ENCODE data around the gene LARGE2. TPM values are rescaled to one million over a fixed set of nuclear protein-coding genes. Genes with fewer than 3 reads are reported as not detected.

The LARGE2 gene
- total RNA-seq, 1 experiment from 2014 or later = 67.6 TPM

DNA sequence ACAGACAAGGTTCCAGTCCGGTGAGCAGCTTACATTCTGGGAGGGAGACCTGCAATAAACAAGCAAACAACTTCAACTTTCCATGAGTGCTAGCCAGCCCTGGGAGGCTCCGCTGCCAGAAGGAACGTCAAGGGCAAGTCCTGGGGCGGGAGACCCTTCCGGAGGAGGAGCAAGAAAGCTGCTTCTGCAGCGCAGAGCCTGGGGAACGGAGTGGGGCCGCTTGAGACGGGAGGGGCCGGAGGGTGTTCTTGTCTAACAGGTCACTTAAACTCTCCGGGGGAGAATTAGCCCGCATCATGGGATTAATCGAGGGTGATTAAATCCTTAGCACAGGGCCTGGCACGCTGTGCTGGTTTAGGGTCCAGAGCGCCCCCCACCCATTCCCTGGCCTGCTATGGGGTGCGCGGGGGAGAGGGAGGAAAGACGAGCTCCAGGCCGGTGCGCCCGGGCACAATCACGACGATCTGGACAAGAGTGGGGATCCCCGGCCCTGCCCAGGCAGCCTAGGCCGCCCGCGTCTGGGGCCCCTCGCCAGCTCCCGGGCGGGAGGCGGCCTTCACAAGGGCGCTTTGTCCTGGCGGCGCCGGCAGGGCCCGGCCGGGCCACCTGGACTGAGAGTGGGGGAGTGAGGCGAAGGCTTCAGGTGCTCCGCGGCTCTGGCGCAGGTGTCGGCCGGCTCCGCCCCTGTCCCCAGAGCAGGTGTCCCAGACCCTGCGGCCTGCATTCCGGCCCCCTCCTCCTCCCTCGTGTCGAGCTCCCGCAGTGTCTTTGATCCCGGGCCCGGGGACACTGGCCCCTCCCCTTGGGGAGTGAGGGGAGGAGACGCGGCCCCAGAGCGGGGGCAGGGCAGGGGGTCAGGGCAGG, 663 bp upstream of the LARGE2 start:
- ChIA-PET CTCF (no interaction called here), RAD21 (ENCODE audit: low non-redundant PET in 1 of 2, low total read pairs in 2 of 2, uncharacterized antibody in 2 of 2, unreplicated experiment in 2 of 2) (interaction anchor here in 1 of 2 experiments (0.6 kb wide), 1 partner anchor 43 kb away, joined by 3 read pairs; no protein-coding TSS in a partner anchor), POLR2A (no interaction called here)
- no TSS peak for BruUV-seq (replicated peaks)
- intact Hi-C loops (cut with micrococcal nuclease) = no loop called here
- H3K9me3 ChIP-seq (ENCODE audit: control insufficient read depth in 1 of 2, insufficient read depth in 1 of 2, low read depth in 1 of 2, low read length in 2 of 2) = no peaks in the 10 kb centered on the region
- peak overlapping the region; percentile 84 for H3K9ac ChIP-seq (ENCODE audit: low read length)
- peaks cover 17 to 30% of the 10 kb centered on the region in 2 experiments for H3K4me1 ChIP-seq (ENCODE audit: control insufficient read depth in 1 of 2, insufficient read depth in 2 of 2, low read length in 2 of 2)
- peak overlapping the region; percentile 66 to 91 for H3K4me3 ChIP-seq (replicated peaks in 1 of 2; ENCODE audit: low read depth in 1 of 2, low read length in 2 of 2)
- no peaks in the 10 kb centered on the region for H3K9me2 ChIP-seq (ENCODE audit: insufficient read depth)
- H3K79me2 ChIP-seq (ENCODE audit: insufficient read depth, low read length) = peaks cover 22% of the 10 kb centered on the region
- TF ChIP-seq, protein P1, sequence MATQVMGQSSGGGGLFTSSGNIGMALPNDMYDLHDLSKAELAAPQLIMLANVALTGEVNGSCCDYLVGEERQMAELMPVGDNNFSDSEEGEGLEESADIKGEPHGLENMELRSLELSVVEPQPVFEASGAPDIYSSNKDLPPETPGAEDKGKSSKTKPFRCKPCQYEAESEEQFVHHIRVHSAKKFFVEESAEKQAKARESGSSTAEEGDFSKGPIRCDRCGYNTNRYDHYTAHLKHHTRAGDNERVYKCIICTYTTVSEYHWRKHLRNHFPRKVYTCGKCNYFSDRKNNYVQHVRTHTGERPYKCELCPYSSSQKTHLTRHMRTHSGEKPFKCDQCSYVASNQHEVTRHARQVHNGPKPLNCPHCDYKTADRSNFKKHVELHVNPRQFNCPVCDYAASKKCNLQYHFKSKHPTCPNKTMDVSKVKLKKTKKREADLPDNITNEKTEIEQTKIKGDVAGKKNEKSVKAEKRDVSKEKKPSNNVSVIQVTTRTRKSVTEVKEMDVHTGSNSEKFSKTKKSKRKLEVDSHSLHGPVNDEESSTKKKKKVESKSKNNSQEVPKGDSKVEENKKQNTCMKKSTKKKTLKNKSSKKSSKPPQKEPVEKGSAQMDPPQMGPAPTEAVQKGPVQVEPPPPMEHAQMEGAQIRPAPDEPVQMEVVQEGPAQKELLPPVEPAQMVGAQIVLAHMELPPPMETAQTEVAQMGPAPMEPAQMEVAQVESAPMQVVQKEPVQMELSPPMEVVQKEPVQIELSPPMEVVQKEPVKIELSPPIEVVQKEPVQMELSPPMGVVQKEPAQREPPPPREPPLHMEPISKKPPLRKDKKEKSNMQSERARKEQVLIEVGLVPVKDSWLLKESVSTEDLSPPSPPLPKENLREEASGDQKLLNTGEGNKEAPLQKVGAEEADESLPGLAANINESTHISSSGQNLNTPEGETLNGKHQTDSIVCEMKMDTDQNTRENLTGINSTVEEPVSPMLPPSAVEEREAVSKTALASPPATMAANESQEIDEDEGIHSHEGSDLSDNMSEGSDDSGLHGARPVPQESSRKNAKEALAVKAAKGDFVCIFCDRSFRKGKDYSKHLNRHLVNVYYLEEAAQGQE (IDR thresholded peaks at IDR 0.05; ENCODE audit: low read depth) = no peak
- TF ChIP-seq, protein P2, sequence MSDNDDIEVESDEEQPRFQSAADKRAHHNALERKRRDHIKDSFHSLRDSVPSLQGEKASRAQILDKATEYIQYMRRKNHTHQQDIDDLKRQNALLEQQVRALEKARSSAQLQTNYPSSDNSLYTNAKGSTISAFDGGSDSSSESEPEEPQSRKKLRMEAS (IDR thresholded peaks at IDR 0.05) = peak; percentile 78
- peak; percentile 96 for TF ChIP-seq TCF7L2 (IDR thresholded peaks at IDR 0.05; ENCODE audit: borderline replicate concordance, extremely low read depth, insufficient read depth, insufficient read length)
- TF ChIP-seq RAD21 (IDR thresholded peaks at IDR 0.05; ENCODE audit: low read depth) = no peak
- no peak for TF ChIP-seq EZH2phosphoT487 (IDR thresholded peaks at IDR 0.05; ENCODE audit: borderline replicate concordance)
- H2AFZ ChIP-seq (ENCODE audit: low read depth, low read length, poor library complexity, severe bottlenecking) = peak overlapping the region; percentile 41
- DNase-seq (ENCODE audit: low read depth, low spot score) (no peak), ATAC-seq (peak; percentile 55)
- H3K36me3 ChIP-seq (ENCODE audit: control insufficient read depth in 1 of 2, insufficient read depth in 2 of 2, low read length in 2 of 2) = peaks cover 0 to 18% of the 10 kb centered on the region in 2 experiments
- H3K27me3 ChIP-seq (ENCODE audit: insufficient read depth, low read length) = no peaks in the 10 kb centered on the region
- peak overlapping the region; percentile 95 for H3K4me2 ChIP-seq (ENCODE audit: low read length)
- H4K20me1 ChIP-seq (ENCODE audit: insufficient read depth) = no peaks in the 10 kb centered on the region
- peak overlapping the region; percentile 88 for H3K27ac ChIP-seq (ENCODE audit: low read depth, low read length)

All from HCT116 (cell line).